ENCODE results near the gene DOK7.
A peak's percentile ranks its signal among the peaks of the same experiment; 100 is the strongest.

Gene DOK7

GRCh38 chr4:3489451-3489962 lies 26.4 kb downstream of the DOK7 start:
- peaks cover 55% of the 10 kb centered on the region for H3K4me1 ChIP-seq (ENCODE audit: control insufficient read depth, insufficient read depth, low read length)
- H3K27me3 ChIP-seq (ENCODE audit: control insufficient read depth, insufficient read depth, low read length): peaks cover 6% of the 10 kb centered on the region

GRCh38 chr4:3491681-3492405 lies 28.7 kb downstream of the DOK7 start:
- Histone ChIP-seq H3K4me3 (ENCODE audit: low read length) (peak overlapping the region; percentile 41), H3K4me1 (ENCODE audit: control insufficient read depth, insufficient read depth, low read length) (peaks cover 42% of the 10 kb centered on the region), H3K27me3 (ENCODE audit: control insufficient read depth, insufficient read depth, low read length) (peaks cover 3% of the 10 kb centered on the region), H3K36me3 (ENCODE audit: insufficient read depth, low read length) (peaks cover 5% of the 10 kb centered on the region), H3K4me2 (ENCODE audit: low read length) (peak overlapping the region; percentile 68), H3K9ac (ENCODE audit: low read depth, low read length) (peak overlapping the region; percentile 72), H3K9me3 (replicated peaks; ENCODE audit: low read length) (no peaks in the 10 kb centered on the region)

More at GRCh38 chr4:3489451-3489962, 26.4 kb downstream of the DOK7 start:
- peaks cover 1% of the 10 kb centered on the region for H3K36me3 ChIP-seq (ENCODE audit: insufficient read depth, low read length)
- H3K4me3 ChIP-seq (ENCODE audit: low read length): no peak overlapping the region
- H3K9me3 ChIP-seq (replicated peaks; ENCODE audit: low read length): no peaks in the 10 kb centered on the region
- H3K9ac ChIP-seq (ENCODE audit: low read depth, low read length): no peak overlapping the region
- H3K4me2 ChIP-seq (ENCODE audit: low read length): no peak overlapping the region

GRCh38 chr4:3492741-3493719 lies 29.9 kb downstream of the DOK7 start:
- H3K4me3 ChIP-seq (ENCODE audit: low read length): no peak overlapping the region
- H3K9ac ChIP-seq (ENCODE audit: low read depth, low read length): peak overlapping the region; percentile 72

GRCh38 chr4:3493720-3494461 lies 30.8 kb downstream of the DOK7 start:
- Histone ChIP-seq H3K4me1 (ENCODE audit: control insufficient read depth, insufficient read depth, low read length) (peaks cover 38% of the 10 kb centered on the region), H3K9ac (ENCODE audit: low read depth, low read length) (peak overlapping the region; percentile 45), H3K4me2 (ENCODE audit: low read length) (peak overlapping the region; percentile 17), H3K9me3 (replicated peaks; ENCODE audit: low read length) (no peaks in the 10 kb centered on the region), H3K4me3 (ENCODE audit: low read length) (no peak overlapping the region), H3K27me3 (ENCODE audit: control insufficient read depth, insufficient read depth, low read length) (peaks cover 3% of the 10 kb centered on the region), H3K36me3 (ENCODE audit: insufficient read depth, low read length) (peaks cover 5% of the 10 kb centered on the region)

More at GRCh38 chr4:3492741-3493719, 29.9 kb downstream of the DOK7 start:
- Histone ChIP-seq H3K4me1 (ENCODE audit: control insufficient read depth, insufficient read depth, low read length) (peaks cover 38% of the 10 kb centered on the region), H3K27me3 (ENCODE audit: control insufficient read depth, insufficient read depth, low read length) (peaks cover 3% of the 10 kb centered on the region), H3K9me3 (replicated peaks; ENCODE audit: low read length) (no peaks in the 10 kb centered on the region), H3K36me3 (ENCODE audit: insufficient read depth, low read length) (peaks cover 5% of the 10 kb centered on the region), H3K4me2 (ENCODE audit: low read length) (peak overlapping the region; percentile 42)

GRCh38 chr4:3494462-3494871 lies 31.4 kb downstream of the DOK7 start:
- Histone ChIP-seq H3K4me2 (ENCODE audit: low read length) (no peak overlapping the region), H3K9me3 (replicated peaks; ENCODE audit: low read length) (no peaks in the 10 kb centered on the region), H3K27me3 (ENCODE audit: control insufficient read depth, insufficient read depth, low read length) (peaks cover 3% of the 10 kb centered on the region), H3K4me1 (ENCODE audit: control insufficient read depth, insufficient read depth, low read length) (peaks cover 38% of the 10 kb centered on the region), H3K4me3 (ENCODE audit: low read length) (no peak overlapping the region), H3K9ac (ENCODE audit: low read depth, low read length) (peak overlapping the region; percentile 45), H3K36me3 (ENCODE audit: insufficient read depth, low read length) (peaks cover 5% of the 10 kb centered on the region)

DNA sequence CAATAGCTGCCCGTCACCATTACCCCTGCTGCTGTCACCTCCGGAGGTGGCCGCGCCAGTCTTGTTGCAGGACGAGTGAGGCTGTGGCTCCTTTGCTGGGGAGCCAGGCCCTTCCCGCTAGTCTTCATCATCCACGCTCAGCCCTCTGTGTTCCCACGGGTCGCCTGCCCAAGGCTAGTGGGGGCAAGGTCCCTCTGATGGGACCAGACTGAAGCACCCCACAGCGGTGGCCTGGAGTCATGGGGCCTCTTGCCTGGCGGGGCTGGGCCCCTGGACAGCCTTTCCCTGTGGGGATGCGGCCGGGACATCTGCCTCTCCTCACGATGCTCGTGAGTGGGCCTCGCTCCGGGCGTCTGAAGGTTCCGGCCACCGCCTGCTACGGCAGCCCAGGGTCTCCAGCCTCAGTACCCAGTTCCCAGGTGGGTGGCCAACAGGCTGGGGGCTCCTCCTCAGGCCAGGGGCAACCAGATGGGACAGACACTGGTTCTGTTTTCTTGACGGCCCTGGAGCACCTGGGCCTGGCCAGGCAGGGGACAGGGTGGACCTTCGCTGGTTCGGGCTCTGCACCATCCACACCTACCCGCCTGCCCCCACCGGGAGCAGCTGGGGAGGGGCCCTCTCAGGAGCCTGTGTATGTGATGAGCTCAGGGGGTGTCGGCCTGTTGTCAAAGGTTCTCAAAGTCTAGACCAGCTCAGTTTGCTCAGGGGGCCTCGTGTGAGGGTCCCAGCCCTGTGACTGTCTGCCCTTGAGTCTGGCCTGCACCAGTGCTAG lies 32.3 kb downstream of the DOK7 start:
- Histone ChIP-seq H3K9me3 (replicated peaks; ENCODE audit: low read length) (no peaks in the 10 kb centered on the region), H3K4me3 (ENCODE audit: low read length) (no peak overlapping the region), H3K36me3 (ENCODE audit: insufficient read depth, low read length) (peaks cover 5% of the 10 kb centered on the region), H3K9ac (ENCODE audit: low read depth, low read length) (no peak overlapping the region), H3K27me3 (ENCODE audit: control insufficient read depth, insufficient read depth, low read length) (peaks cover 3% of the 10 kb centered on the region), H3K4me2 (ENCODE audit: low read length) (no peak overlapping the region), H3K4me1 (ENCODE audit: control insufficient read depth, insufficient read depth, low read length) (peaks cover 38% of the 10 kb centered on the region)

GRCh38 chr4:3496021-3496420 lies 32.9 kb downstream of the DOK7 start:
- Histone ChIP-seq H3K27me3 (ENCODE audit: control insufficient read depth, insufficient read depth, low read length) (peaks cover 3% of the 10 kb centered on the region), H3K9ac (ENCODE audit: low read depth, low read length) (no peak overlapping the region), H3K9me3 (replicated peaks; ENCODE audit: low read length) (no peaks in the 10 kb centered on the region), H3K36me3 (ENCODE audit: insufficient read depth, low read length) (peaks cover 5% of the 10 kb centered on the region), H3K4me2 (ENCODE audit: low read length) (no peak overlapping the region), H3K4me3 (ENCODE audit: low read length) (no peak overlapping the region), H3K4me1 (ENCODE audit: control insufficient read depth, insufficient read depth, low read length) (peaks cover 38% of the 10 kb centered on the region)

DNA sequence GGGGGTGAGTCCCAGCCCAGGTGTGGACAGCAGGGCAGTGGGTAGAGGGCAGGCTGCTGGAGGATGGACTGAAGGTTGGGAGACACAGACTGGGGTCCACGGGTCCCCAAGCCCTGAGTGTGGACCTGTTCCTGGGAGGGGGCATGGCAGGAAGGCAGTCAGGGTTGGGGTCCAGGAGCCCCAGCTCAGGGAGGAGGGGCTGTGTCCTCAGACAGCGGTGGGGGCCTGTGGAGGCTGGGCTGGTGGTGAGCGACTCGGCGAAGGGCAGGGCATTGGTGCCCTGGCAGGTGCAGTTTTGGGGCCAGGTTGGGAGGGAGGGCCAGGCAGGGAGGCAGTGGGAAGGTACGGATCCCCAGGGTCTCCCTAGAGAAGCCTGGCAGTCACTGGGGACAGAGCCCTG lies 34.0 kb downstream of the DOK7 start:
- Histone ChIP-seq H3K4me1 (ENCODE audit: control insufficient read depth, insufficient read depth, low read length) (peaks cover 29% of the 10 kb centered on the region), H3K9ac (ENCODE audit: low read depth, low read length) (no peak overlapping the region), H3K36me3 (ENCODE audit: insufficient read depth, low read length) (peaks cover 9% of the 10 kb centered on the region), H3K4me3 (ENCODE audit: low read length) (no peak overlapping the region), H3K9me3 (replicated peaks; ENCODE audit: low read length) (no peaks in the 10 kb centered on the region), H3K4me2 (ENCODE audit: low read length) (no peak overlapping the region), H3K27me3 (ENCODE audit: control insufficient read depth, insufficient read depth, low read length) (peaks cover 1% of the 10 kb centered on the region)

- no peaks in the 10 kb centered on the region for H3K27me3 ChIP-seq (ENCODE audit: control insufficient read depth, insufficient read depth, low read length)
- no peak overlapping the region for H3K4me2 ChIP-seq (ENCODE audit: low read length)
- no peaks in the 10 kb centered on the region for H3K9me3 ChIP-seq (replicated peaks; ENCODE audit: low read length)
- peaks cover 9% of the 10 kb centered on the region for H3K36me3 ChIP-seq (ENCODE audit: insufficient read depth, low read length)
- H3K9ac ChIP-seq (ENCODE audit: low read depth, low read length): no peak overlapping the region
- H3K4me1 ChIP-seq (ENCODE audit: control insufficient read depth, insufficient read depth, low read length): peaks cover 23% of the 10 kb centered on the region
- H3K4me3 ChIP-seq (ENCODE audit: low read length): no peak overlapping the region
Observed at GRCh38 chr4:3497523-3498389, 34.6 kb downstream of the DOK7 start.

DNA sequence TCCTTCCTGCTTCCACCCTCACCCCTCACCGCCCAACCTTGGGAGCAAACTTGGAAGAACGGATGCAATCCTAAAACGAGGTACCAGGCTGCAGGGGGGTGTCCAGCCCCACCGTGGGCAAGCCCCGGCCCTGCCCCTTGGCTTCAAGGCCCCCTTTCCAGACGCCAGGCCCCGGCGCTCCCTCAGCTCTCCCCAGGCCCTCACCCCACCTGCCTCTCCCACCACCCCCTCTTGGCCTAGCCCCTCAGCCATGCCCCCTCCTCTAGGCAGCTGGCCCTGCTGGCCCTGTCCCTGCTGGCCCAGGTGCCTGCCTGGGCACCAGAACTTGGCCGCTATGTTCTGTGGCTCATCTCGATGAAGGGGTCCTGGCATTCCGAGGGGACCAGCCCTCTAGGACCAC lies 35.3 kb downstream of the DOK7 start:
- Histone ChIP-seq H3K27me3 (ENCODE audit: control insufficient read depth, insufficient read depth, low read length) (no peaks in the 10 kb centered on the region), H3K36me3 (ENCODE audit: insufficient read depth, low read length) (peaks cover 9% of the 10 kb centered on the region), H3K4me3 (ENCODE audit: low read length) (no peak overlapping the region), H3K9ac (ENCODE audit: low read depth, low read length) (no peak overlapping the region), H3K9me3 (replicated peaks; ENCODE audit: low read length) (no peaks in the 10 kb centered on the region), H3K4me2 (ENCODE audit: low read length) (no peak overlapping the region), H3K4me1 (ENCODE audit: control insufficient read depth, insufficient read depth, low read length) (peaks cover 16% of the 10 kb centered on the region)

All from skeletal muscle satellite cell (primary cell).